ENCODE results near the gene ENGASE.

GRCh38 chr17:79066963-79067362 lies 7.7 kb upstream of the ENGASE start:
- no peak for TF ChIP-seq POLR2A (IDR thresholded peaks at IDR 0.05; ENCODE audit: low read depth, low read length)
- TF ChIP-seq, protein P1, sequence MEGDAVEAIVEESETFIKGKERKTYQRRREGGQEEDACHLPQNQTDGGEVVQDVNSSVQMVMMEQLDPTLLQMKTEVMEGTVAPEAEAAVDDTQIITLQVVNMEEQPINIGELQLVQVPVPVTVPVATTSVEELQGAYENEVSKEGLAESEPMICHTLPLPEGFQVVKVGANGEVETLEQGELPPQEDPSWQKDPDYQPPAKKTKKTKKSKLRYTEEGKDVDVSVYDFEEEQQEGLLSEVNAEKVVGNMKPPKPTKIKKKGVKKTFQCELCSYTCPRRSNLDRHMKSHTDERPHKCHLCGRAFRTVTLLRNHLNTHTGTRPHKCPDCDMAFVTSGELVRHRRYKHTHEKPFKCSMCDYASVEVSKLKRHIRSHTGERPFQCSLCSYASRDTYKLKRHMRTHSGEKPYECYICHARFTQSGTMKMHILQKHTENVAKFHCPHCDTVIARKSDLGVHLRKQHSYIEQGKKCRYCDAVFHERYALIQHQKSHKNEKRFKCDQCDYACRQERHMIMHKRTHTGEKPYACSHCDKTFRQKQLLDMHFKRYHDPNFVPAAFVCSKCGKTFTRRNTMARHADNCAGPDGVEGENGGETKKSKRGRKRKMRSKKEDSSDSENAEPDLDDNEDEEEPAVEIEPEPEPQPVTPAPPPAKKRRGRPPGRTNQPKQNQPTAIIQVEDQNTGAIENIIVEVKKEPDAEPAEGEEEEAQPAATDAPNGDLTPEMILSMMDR (conservative IDR thresholded peaks at IDR 0.05; ENCODE audit: low read depth, low read length) = no peak
- TF ChIP-seq CEBPB (IDR thresholded peaks at IDR 0.05; ENCODE audit: low read depth, low read length) = no peak
- no peak for TF ChIP-seq RAD21 (IDR thresholded peaks at IDR 0.05; ENCODE audit: low read length)
